CD4-positive, alpha-beta T cell treated with Interleukin-21 for 1 hour (primary cell): Measurements from ENCODE around the gene PDCD7.

Experiments
- DNase-seq: peaks from one replicate; pipeline ENCODE4 v3.0.0-alpha.2; 2020

Gene PDCD7

GRCh38 chr15:65071381-65071811, 62.2 kb downstream of the PDCD7 start:
- no peak for DNase-seq

- DNase-seq, result no peak
Measured at GRCh38 chr15:65069779-65070546, 63.6 kb downstream of the PDCD7 start.

GRCh38 chr15:65069179-65069578, 64.4 kb downstream of the PDCD7 start:
- DNase-seq, result no peak

DNA sequence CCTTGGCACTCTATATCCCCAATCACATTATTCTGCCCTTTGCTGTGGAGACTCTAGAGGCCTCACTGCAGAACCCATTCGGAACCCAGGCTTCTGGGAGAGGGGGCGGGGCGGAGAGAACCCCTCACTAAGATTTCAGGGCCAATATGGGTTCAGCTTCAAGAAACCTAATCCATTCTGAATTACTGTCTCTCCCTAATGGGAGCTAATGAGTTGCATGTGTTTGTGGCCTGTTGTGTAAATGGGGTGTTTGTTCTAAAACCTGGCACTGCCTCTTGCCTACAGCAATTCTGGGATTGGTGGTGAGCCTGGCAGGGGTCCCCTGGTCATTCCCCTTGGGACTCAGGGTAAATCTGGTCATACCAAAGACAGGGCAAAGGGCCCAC, 65.2 kb downstream of the PDCD7 start:
- no peak for DNase-seq

DNA sequence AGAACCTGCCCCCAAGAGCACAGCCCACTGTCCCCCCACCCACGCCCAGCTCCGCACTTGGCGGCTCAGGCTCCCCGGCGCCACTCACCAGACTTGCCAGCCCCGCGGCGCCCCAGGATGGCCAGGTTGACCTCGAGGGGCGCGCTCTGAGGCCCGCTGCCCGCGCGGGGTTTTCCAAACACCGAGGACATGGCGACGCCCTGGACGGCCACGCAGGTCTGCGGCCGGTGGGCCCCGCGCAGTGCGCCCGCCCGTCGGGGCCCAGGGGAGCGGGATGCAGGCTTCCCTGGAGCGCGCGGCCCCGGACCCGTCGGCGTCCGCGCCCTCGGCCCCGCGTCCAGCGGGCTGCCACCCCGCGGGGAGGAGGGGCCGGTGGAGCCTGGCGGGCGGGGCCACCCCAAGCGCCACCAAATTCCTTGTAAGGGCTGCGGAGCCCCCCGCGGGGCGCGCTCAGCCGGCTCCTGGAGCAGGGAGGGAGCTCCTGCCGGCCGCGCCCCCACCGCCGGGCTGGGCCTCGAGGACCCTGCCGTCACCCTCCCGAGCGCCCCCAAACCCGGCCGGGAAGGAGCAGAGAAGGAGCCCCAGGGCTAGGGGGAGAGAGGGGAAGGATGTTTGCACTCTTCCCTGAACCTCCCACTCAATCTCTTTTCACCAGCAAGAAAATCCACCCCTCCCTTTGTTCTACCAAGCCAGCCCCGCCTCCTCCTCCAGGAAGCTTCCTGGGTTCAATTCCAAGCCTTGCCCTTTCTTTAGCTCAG, 65.8 kb downstream of the PDCD7 start, which contains the start of gene RASL12:
TSS of gene RASL12 (minus strand) at position 347 of the 758 bp plus-strand sequence. CDS start at position 191, 156 bp downstream.
- no peak for DNase-seq
